Smooth muscle cell of the brain vasculature (primary cell): ENCODE measurements around the gene BTBD8.
A peak's percentile ranks its signal among the peaks of the same experiment; 100 is the strongest.
"Not testable (repeated sequence)": the region's sequence is repeated elsewhere in the genome, so short reads cannot be mapped to it uniquely, and the experiment has no call there.

ENCODE experiments used
- DNase-seq: peaks from one replicate; pipeline ENCODE4 v3.0.0-alpha.2; 2012; ENCODE audit warnings: low read depth, low spot score

The BTBD8 gene

DNA sequence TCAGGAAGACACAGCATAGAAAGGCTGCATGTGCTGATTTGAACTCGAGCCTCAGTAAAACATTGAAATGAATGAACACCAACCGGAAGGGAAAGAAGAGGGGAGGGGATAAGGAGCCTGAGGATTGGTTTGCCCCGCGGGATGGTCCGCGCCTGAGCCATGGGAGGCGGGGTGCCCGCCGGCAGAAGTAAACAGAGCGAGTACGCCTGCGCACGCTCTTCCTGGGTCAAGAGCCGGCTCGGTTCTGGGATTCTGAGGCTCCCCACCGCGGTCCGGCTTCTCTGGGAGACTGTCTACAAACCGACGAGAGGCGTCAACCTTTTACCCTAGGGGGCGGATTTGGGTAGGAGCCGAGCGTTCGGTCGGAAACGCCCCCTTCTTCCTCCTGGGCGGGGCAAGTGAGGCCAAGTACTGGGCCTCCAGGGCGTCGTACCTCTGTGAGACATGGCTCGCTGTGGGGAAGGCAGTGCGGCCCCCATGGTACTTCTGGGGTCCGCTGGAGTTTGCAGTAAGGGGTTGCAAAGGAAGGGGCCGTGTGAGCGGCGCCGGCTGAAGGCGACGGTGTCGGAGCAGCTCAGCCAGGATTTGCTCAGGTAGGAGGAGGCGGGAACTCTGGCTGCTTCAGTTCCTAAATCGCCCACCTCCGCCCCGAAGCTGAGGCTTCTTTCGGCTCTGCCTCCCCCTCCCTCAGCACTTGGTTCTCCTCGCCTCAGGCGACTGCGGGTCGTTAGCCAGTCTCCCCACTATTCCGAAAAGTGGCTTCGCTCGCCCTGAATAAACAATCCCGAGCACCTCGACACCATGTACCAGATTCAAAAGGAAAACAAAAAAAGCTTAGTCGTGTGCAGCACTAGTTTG, at the start of gene BTBD8:
TSS of gene BTBD8 (plus strand) at position 218 of the 858 bp plus-strand sequence. CDS start at position 445, 227 bp downstream.
- peak; percentile 49 for DNase-seq

DNA sequence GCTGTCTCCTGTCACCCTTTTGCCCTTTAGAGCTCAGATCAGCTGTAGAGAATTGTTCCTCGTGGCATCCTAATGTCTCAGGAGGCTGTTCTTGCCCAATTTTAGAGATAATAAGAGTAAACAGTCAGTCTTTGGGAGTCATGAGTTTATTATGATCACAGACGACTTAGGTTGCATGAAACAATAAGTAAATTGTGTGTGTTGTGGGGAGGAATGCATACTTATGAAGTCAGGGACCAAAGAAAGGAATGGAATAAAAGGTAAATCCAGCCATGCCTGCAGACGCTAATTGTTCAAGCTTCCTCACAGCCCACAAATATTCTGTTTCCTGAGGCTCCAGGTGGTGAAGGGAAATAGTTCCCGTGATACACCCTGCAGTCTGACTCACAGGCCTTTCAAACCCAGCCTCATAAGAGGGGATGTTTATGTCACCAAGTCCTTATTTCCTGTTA, 49.5 kb upstream of the BTBD8 start:
- DNase-seq: no peak

DNA sequence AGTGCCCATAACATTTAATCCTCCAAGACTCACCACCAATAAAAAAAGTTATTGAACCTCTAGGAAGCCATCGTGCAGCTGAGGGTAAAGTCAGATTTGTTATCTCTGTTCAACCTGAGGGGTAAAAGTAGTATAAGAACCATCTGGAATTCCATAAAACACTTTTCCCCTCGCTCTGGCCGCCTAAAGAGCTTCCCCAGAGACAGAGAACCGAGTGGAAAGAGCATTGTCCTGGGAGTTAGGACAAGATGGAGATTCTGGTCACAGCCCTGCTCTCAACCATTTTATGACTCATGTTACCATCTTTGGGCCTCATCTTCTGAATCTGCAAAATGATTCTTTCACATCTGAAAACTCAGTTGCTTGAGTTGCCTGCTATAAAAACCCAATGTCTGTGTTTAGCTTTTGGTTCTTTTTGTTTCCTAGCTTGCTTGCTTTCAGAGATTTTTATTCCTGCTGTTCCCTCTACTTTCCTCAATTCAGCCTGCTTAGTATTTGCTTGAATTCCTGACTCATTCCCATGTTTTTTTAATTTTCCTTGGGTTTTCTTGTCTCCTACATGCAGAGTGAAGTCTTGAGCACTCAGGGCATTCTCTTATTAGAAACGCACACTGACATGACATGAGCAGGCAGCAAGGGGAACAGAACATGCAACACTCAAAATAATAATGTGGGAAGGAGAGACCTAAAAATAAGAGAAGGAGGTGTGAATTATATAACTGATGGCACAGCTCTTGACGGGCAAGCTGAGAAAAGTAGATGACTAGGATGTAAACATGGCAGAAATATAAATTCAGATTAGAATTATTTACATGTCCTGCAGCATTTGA, 48.6 kb upstream of the BTBD8 start:
- DNase-seq: no peak

DNA sequence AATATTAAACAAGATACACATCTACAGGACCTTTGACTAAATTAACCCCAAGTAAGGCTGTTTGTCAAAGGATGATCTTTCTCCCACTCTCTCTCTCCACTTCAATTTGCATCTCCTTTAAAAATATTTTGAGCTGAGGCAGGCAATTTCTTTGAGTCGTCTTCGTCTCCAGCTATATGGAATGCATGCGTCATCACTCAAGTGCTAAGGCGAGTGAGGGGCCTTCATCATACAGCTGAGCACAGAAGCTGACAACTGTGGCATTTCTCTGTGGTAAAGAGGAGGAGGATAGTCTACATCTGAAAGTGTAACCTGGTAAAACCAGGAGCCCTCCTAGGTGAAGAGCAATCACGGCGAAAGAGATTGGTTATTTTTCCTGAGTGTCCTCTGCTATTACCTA, 42.7 kb upstream of the BTBD8 start:
- DNase-seq: no peak

DNA sequence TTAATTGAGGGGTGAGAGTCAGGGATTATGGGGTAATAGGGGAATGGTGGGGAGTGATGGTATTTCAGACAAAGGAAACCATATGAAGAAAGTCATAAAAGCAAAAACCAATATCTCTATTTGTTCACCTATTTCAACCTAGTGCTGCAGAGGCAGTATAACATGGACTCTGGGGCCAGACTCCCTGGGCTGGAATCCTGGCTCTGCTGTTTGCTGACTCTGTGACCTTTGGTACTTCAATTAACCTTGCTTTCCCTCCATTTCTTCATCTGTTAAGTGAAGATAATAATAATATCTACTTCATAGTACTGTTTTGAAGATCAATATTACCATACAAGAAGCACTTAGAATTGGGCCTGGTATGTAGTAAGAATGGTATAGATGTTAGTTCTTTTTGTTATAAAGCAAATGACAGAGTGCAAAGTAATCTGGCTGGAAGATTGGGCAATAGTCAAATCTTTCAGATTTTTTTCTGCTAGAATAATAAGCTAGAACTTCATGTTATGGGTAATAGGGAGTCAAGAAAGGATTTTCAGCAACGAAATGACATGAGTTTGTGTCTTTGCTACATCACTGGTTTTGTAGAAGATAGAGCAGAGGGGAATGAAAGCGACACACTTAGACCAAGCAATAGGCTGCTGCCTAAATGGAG, 41.3 kb upstream of the BTBD8 start:
- no peak for DNase-seq

DNA sequence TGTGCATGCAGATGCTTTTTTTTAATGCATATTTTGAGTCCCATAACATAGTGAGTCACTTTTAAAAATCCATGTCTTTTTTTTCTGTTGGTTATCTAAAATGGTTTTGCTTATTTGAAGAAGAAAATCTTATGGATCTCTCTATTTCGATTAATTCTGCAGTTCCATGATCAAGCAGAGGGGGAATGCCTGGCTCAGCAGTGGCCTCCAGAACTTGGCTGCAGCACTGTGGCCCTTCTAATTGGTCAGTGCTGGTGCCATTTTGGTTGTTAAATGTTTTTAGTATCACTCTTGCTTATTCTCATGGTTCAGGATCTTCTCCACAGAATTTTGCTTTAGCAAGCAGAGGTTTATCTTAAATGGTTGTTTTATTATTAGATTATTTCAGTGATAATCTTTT, 39.2 kb upstream of the BTBD8 start:
- no peak for DNase-seq

DNA sequence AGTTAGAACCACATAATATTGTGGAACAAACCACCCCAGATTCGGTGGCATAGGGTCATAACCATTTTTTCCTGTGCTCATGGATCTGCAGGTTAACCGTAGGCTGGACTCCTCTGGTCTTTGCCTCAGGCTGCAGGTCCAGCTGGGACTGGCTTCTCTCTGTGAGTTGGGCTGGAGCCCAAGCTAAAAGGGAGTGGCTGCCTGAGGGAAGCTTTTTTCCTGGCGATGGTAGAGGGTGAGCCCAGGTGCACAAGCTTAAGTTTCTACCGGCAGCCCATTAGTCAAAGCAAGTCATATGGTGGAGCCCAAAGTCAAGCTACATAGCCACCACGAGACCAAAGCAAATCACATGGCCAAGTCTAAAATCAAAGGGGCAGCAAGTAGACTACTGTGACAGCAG, 36.5 kb upstream of the BTBD8 start:
- no peak for DNase-seq

DNA sequence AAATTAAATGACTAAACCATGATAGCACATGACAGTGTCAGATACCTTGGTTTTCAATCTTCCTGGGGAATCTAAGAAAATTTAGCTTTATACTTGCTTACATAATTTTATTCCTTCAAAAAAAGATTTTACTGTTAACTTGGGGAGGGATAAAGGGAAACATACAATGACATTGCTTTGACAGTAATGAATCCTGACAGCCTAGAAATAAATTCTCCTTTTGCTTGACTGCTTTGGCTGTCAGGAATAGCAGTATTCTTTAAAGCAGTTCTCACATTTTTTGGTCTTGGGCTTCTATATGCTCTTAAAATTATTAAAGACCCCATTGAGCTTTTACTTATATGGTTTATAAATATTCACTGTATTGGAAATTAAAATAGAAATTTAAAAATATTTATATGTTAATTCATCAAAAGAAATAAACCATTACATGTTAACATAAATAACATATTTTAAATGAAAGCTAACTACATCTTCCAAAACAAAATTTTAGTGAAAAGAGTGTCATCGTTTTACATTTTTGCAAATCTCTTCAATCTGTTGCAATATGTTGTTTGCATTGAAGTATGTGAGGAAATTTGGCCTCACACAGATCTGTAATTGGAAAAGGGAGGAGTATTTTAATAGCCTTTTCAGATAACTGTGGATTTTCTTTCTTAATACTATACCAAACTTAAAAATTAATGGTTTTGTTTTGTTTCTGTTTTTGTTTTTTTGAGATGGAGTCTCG, 34.2 kb upstream of the BTBD8 start:
- no peak for DNase-seq

DNA sequence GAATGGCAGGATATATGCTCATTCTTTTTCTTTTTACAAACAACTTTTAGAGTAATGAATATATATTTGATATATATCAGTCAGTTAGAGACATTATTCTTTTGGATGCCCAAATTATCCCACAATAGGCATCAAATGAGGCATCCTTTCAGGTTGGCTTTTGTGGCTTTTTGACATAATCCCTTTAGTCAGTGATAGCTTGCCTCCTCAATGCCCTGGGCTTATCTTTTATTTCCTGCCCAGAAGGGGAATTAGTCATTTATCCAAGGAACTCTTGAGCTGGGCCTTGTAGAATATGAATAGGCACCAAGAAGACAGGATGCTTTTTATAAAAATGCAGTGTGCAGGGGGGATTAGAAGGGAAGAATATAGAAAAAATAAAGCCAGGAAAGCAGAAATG, 28.2 kb upstream of the BTBD8 start:
- no peak for DNase-seq

DNA sequence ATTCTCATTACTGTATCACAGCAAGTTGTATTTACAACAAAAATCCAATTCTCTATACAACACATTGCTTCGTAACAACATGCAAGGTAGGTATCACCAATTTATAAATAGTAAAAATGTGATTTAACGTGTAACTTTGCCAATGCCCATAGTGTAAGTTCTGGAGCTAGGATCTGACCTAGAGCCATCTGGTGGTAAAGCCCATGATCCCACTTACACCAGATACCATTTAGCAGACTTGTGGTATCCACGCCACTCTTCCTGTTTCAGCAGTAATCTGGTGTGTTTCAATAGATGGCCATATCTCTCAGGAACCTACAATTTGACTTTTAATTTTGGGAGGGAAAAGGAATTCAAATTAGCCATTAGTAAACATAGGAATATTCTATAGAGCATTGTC, 15.1 kb upstream of the BTBD8 start:
- no peak for DNase-seq

DNA sequence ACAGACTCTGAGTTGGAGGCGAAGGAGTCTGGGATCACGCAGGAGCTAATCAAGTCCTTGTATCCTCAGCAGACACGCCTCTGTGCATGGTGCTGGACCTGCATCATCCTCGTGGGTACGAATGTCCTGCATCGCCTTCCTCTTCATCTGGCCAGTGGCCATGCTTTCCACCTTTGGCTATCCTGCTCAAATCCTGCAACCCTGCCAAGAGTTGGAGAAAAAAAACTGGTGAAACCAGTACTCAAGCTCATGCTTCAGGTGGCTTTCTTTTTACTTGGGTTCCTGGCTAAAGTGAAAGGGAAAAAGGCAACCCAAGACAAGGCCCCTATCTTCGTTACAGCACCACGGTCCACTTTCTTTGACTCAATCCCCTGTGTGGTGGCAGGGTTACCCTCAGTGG, 13.8 kb upstream of the BTBD8 start:
- DNase-seq: no peak

DNA sequence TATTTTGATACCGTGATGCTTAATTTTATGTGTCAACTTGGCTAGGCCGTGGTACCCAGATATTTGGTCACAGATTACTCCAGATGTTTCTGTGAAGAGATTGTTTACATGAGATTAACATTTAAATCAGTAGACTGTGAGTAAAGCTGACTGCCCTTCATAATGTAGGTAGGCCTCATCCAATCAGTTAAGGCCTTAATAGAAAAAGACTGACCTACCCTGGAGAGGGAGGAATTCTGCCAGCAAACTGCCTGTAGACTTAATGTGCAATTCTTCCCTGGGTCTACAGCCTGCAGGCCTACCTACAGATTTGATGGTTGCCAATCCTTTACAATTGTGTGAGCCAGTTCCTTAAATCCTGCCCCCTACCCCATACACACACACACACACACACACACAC, 9.3 kb upstream of the BTBD8 start:
- DNase-seq: no peak

DNA sequence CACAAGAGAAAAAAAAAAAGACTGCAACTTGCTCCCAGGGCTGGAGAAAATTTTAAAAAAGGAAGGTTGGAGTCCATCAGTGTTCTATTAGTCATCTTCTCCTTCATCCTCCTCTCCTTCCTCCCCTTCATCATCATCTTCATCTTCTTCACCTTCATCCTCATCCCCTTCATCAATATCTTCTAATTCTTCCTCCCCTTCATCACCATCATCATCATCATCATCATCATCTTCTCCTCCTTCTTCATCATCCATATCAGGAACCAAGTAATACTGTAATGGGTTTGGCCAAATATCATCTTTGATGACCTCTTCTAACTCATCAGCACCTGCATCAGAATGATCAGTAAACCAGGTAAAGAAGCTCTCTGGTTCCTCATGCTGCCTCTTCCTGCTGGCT, 5.7 kb upstream of the BTBD8 start:
- not testable (repeated sequence) for DNase-seq

DNA sequence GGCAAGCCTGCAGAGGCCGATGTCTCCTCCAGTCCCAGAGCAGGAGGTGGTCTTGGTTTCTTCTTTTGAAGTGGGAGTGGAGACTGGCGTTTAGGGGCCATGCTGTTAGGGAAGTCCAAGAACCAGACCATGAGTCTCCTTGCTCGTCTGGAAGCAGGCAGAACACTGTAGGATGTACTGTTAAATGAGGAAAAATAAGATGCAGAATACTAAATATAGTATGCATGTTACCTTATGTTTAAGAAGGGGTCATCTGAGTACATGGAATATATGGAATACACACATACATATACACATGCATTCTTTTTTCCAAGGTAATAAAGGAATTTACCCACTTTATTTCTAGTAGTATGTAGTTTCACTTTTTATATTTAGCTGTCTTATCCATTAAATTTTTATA, 4.8 kb upstream of the BTBD8 start, which contains the start of gene SETSIP:
TSS of gene SETSIP (minus strand) at position 101 of the 400 bp plus-strand sequence. CDS start at position 101, 0 bp downstream.
- no peak for DNase-seq

DNA sequence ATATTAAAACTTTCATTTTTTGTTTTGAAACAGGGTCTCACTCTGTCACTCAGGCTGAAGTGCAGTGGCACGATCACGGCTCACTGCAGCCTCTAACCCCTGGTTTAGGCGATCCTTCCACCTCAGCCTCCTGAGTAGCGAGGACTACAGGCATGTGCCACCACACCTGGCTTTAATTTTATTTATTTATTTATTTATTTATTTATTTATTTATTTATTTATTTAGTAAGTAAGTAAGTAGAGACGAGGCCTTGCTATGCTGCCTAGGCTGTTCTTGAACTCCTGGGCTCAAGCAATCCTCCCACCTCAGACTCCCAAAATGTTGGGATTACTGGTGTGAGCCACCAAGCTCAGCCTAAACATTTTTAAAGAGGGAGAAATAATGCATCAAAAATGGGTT, 3.8 kb upstream of the BTBD8 start:
- no peak for DNase-seq

DNA sequence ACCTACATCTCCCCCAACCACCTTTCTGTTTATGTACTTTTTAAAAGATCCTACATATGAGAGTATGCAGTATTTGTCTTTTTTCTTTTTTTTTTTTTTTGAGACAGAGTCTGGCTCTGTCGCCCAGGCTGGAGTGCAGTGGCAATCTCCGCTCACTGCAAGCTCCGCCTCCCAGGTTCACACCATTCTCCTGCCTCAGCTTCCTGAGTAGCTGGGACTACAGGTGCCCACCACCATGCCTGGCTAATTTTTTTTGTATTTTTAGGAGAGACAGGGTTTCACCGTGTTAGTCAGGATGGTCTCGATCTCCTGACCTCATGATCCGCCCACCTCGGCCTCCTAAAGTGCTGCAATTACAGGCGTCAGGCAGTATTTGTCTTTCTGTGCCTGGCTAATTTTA, 2.1 kb upstream of the BTBD8 start:
- DNase-seq: not testable (repeated sequence)

DNA sequence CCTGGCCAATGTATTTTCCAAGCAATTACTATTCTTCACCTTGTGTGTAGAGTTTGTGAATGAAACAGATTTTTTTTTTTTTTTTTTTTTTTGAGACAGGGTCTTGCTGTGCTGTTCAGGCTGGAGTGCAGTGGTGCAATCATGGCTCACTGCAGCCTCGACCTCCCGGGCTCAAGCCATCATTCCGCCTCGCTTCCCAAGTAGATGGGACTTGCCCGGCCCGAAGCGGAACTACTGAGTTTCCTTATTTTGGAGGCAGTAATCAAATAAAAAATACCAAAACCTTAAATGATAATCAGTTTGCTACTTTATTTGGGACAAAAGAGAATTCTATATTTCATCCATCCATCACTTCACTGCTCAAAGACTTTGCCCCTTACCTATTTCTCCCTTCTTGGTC, 704 bp upstream of the BTBD8 start:
- no peak for DNase-seq

DNA sequence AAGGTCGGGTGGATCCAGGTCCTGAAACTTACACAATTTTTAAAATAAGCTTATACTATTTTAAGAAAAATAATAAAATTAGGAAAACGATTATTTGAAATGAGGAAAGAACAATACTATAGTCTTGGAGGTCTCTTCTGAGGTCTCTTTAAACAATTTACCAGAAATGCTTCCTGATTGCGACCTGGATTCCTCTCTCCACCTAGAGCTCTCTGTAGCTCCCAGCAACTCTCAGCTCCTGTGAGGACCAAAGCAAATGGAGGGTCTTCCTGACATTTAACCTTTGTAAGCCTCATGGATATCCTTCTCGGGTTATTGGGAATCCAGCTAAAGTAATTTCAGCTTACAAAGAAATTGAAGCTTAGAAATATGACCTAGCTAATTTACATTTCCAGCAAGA, 886 bp downstream of the BTBD8 start:
- DNase-seq: no peak

DNA sequence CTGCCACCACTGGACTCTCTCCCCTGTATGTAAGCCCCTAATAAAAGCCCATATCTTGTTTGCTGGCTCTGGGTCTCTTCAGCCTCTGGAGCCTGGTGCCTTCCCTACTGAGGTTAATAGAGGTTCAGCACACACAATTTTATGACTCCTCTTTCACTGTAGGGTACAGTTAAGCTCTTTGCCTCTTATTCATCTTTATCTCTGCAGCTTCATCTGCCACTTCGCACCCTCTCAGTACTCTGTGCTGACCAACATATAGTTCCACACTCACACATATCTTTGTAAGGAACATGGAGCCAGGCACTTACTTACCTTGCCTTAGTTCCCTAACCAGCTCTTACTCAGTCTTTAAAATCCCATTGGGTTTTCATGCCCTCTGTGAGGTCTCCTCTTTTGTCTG, 4.5 kb downstream of the BTBD8 start:
- DNase-seq: no peak

DNA sequence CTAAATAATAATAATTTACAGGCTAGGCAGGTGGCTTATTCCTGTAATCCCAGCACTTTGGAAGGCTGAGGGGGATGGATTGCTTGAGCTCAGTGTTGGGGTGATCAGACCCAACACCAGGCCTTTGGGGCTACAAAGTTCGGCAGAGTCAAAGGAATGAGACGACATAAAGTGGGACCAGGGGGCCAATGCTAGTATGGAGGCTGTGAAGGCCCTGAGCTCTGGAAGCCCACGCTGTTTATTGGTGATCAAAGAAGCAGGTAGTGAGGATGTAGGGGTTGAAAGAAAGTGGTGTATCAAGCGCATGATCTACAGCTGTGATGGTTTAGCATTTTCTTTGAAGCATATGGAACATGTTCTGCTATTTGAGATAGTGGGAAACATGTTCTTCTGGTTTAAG, 5.6 kb downstream of the BTBD8 start:
- no peak for DNase-seq

DNA sequence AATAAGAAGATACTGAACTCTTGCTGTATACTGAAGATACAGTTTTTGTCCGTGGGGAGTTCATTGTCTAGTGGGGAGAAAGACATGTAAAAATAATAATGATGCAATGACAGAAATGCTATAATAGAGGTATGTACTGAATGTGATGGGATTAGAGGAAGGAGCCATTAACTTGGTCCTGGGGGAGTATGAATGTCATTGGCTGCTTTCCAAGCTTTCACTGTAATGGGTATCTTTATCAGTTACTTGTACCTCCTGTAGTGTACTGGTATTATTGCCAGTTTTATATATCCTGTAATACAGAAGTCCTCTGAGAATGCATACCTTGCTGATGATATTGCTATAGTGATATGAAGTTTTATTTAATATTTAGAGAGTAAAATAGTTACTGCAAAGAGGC, 7.4 kb downstream of the BTBD8 start:
- no peak for DNase-seq

DNA sequence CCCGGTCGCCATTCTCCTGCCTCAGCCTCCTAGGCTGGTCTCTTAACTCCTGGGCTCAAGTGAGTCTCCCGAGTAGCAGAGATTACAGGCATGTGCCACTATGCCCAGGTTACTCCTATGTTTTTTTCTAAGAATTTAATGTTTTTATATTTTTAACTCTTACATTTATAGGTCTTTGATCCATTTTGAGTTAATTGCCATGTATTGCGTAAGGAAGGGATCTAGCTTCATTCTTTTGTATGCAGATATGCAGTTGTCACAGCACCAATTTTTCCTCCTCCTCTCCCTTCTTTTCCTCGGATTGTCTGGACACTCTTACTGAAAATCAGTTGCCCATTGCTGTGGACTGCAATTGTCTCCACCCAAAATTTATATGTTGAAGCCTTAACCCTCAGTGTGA, 11.5 kb downstream of the BTBD8 start:
- no peak for DNase-seq
